NCI-H146 treated with DMSO at 0.1 percent for 48 hours (cell line): ENCODE measurements around the gene DDHD1.

Experiments
- DNase-seq: peaks from one replicate; lab custom pipeline; 2025; ENCODE audit not compliant: unreplicated experiment; lab: John Stamatoyannopoulos, UW

DDHD1 gene

DNA sequence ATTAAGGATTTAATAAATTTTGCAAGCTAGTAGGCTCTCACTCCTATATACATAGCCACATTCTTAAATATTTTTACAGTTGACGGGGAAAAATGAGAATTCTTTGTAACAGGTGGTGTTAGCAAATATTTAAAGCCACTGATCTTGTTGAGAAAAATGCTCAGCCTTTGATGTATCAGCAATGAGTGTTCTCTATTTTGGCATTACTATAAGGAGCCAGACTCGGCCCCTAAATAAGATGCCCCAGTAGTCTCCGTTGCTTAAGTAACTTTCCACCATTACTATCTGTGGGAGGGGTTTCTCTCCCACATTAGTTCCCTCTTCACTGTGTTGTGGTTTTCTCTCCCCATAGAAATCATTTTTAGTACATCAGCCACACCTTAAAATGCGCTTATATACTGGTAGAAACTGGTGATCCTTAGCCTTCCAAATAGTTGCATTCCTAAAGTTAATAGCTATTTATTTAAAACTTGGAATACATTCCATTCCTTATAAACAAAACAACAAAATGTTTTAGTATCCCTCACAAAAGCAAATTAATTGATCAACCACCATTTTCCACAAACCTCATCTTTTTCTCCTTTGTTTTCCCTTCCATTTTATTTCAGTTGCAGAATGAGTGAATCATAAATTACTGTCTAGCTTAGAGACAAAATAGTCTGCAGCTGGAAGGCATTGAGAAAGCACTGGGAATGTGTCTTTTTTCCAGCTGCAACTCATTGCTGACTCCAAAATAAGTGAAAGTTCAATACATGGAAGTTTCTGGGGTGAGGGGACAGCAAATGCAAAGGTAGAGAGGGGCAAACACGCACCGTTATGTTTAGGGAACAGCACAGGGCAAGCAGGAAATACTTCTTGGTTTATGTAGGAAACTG, 117.5 kb downstream of the DDHD1 start:
- DNase-seq: no peak

DNA sequence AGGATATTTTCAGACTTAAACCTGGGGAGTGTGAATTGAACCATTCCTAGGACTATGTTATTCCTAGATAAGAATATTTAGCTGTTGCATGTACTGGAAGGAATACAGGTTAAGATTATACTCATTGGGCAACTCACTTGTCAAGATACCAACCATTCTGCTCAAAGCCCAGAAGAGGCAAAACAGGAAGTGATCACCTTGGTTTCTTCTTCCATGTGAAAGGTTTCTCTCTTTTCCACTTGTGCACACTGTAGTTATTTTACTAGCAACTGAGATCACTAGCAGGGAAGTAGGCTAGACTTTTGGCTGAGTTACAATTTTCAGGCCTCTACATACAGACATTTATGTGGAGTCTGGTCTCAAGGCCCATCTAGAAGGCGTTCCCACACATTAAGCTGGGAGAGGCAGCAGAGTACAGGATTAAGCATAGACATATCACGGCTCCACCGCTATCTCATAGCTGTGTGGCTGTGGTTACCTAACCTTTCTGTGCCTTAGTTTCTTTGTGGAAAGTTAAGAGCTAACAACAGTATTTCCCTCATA, 118.4 kb downstream of the DDHD1 start:
- no peak for DNase-seq

- DNase-seq: no peak
These were observed 119.1 kb downstream of the DDHD1 start for GRCh38 chr14:53034036-53034435.

GRCh38 chr14:53032838-53033390, 120.2 kb downstream of the DDHD1 start:
- no peak for DNase-seq

DNA sequence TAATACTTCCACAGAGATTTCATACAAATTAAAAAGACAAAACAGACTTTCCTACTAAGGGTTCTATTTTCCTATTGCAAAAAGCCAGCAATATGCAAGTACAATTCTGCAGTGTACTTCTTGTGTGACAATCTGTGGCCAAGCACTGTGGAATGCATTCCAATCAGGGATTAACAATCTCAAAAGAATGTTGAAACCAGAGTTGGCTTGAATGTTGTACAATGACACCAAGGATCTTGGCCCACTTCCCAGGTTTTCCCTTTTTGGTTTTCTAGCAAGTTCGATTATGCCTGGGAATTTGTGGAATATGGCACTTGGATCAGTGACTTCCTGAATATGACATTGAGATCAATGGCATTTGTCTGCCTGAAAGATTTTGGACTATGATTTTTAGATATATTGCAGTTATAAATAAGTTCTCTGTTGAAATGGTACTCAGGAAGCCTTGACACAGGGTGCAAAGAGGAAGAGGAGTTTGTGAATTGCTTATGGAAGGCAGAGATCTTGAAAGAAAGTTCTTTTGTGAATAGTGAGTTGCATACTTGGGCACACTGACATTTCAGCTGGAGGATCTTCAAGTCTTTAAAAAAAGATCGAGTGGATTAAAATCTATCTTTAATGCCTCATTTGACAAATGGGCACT, 120.8 kb downstream of the DDHD1 start:
- no peak for DNase-seq

GRCh38 chr14:53027562-53027961, 125.6 kb downstream of the DDHD1 start:
- no peak for DNase-seq

GRCh38 chr14:53027041-53027440, 126.1 kb downstream of the DDHD1 start:
- DNase-seq: no peak

DNA sequence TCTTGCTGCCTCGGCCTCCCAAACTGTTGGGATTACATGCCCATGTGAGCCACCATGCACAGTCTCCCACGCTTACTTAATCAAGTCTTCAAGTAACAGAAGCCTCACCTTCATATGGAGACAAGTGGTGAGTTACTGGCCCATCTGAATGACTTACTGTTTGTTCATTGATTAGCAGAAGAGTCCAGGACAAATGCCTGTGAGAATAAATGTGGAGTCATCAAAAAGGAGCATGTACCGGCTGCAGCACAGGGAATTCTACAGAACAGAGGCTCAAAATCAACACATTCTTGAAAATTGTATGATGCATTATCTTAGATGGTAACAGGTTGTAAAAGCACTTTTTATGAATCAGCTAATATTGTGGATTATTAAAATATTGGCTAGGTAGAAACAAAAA, 129.8 kb downstream of the DDHD1 start:
- DNase-seq: no peak

DNA sequence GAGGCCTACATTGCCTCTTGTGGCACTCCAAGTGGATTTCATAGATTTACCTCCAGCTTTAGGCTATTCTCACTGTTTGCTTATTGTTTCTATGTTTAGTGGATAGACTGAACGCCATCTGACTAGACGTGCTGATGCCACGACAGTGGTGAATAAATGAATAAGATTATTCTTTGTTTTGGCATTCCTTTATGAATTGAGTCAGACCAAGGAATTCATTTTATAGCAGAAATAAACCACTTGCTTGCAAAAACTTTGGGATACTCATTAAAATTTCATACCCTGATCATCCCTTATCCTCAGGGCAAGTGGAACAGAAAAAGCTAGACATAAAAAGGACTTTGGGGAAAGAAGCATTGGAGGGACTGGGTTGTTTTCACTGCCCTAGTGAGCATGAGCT, 130.5 kb downstream of the DDHD1 start:
- DNase-seq: no peak

DNA sequence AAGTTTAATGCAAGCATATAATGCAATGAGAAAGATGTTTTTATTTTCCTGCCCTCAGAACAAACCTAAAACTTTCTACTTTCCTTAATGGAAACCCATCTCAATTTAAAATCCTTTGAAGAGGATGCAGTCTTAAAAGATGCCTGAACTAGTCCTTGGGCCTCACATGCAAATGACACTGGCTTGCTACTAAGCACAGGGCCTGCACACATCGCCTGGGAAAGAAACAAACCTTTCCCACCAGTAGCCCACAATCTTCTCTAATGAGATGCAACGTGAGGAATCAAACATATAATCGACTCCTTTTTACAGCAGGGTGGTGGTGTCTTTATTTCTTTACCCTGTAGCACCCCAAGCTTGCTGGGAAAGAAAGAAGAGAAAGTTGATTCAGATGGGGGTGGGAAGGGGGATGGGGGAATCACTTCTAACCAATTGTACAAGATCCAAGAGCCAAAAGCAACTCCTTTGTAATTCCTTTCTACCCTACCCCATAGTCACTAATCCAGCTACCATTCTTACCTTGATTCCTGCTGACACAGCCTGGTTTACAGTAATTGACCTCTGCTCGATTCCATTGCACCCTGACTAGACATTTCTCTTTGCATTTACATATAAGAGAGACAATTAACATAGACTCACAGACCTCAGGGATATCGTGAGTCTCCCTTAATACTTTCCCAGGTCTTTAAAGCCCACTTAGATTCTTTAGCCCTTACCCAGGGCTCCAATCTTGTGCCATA, 132.8 kb downstream of the DDHD1 start:
- no peak for DNase-seq

DNA sequence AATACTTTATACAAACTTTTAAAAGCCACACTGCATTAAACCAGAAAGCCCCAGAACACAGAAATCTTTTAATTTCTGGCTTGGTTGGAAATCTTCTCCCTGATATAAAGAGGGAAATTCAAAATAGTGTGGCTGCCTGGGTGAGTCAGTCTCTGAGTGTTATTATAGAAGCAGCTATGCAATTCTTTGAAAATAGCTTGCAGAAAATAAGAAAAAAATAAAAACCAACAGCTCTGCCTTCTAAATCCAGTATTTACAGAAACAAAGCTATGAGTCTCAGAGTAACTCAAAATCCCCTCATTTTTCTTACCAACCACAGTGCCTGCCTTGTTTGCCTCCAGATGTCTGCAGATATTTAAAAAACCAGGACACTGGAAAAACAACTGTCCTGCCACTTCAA, 133.7 kb downstream of the DDHD1 start:
- DNase-seq: no peak

GRCh38 chr14:53017837-53018236, 135.3 kb downstream of the DDHD1 start:
- DNase-seq: no peak

GRCh38 chr14:53016919-53017318, 136.2 kb downstream of the DDHD1 start:
- no peak for DNase-seq

DNA sequence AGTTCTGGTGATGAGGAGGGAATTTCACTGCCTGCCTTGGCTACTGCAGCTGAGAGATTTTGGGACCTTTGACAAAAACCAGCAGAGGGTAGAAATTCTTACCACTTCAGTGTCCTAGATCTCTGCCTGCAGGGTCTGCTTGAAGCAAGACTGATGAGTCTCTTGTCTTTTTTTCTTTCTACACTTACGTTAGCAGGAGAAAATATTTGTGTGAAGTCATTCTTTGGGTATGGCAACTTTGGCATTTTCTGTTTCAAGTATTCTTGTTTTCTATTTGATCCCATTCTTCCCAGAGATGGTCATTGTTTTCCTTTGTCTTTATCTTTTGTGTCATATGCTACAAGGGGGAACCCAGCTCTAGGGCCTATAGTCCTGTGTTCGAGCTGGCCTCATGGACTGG, 136.6 kb downstream of the DDHD1 start:
- no peak for DNase-seq

DNA sequence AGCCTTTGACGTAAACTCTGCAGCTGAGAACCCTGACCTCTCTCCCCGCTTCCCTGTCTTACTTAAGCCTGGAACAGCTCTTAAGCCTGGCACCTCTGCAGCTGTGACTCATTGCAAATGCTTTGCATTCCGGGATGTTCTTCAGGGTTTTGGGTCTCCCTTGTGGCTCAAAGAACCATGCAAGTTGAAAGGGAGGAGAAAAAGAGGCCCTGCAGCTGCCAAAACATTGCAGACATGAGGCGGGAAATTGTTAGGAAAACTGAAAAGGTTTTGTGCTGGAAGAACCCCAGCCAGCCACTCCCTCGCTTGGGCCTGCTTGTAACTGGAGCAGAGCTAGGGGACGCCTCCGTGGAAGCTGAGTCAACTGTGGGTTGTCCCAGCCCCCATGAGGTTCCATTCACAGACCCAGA, 142.1 kb downstream of the DDHD1 start:
- no peak for DNase-seq

DNA sequence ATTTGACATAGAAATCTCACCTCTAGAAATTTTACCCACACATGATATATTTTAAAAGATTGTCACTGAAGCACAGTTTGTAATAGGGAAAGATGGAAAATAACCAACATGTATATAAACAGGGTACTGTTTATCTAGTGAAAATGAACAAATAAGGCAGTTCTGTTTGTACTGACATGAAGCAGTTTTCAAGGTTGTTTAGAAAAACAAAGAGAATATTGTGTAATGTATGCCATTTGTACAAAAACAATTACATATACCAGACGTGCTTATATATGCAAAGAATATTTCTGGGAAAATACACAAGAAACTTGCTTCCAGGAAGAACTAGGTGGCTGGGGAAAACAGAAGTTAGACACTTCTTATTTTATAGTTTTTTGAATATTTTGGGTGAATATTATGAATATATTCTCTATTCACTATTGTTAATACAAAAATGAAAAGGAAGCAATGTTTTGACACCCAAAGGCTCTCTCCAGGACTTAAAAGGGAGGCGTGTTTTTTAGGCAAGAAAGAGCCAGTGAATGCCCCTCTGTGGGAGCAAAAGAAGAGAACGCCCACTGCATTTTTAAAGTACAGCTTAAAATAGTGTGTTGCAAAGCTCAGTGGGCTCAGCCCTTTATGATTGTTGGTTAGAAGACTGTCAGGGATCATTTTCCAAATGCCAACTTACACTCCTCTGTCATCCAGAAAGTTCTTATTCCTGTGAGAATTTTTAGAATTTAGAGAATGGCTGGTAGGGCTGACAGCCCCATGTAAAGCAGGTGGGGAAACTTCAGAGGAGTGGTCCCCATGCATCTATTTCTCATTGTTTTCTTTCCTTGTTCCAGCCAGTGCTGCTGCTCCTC, 142.7 kb downstream of the DDHD1 start:
- no peak for DNase-seq

- DNase-seq: no peak
These were observed 146.1 kb downstream of the DDHD1 start for GRCh38 chr14:53006931-53007562.

- DNase-seq: no peak
These were observed 148.1 kb downstream of the DDHD1 start for GRCh38 chr14:53004976-53005375.

DNA sequence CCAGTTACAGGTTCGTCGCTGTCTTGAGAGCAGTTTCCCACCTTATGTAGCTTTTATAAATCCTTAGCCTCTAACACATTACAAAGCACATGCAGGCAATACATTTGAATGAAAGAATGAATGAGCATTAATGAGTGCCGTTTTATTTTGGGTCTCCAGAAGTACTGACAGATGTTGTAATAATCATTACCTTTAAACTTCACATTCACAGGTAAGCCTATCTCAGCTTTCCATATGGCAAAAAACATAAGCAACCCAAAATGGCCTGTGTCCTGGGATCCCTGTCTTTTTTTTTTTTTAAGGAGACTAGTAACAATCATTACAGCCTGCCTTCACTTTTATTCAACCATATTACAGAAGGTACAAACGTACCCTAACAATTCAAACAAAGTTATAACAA, 149.3 kb downstream of the DDHD1 start:
- no peak for DNase-seq

DNA sequence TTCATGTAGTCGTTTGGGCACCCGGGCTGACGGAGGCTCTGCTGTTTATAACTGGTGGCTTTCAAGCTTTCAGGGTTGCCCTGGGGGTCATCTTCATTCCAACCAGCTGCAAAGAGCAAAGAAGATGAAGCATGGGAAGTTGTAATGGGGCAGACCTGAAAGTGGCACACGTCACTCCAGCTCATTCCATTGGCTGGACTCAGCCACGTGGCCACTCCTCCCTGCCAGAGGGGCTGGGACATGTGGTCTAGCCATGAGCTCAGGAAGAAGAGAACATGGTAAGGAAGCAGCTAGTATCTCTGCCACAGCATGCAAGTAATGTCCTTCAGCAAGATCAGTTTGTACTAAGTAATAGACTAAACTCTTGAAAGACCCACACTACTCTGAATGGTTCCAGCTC, 150.5 kb downstream of the DDHD1 start:
- no peak for DNase-seq
